A172 (cell line): ENCODE measurements around the gene MAPK10. TPM values are rescaled to one million over a fixed set of nuclear protein-coding genes. Genes with fewer than 3 reads are reported as not detected.
A peak's percentile ranks its signal among the peaks of the same experiment; 100 is the strongest.
"Not testable (repeated sequence)": the region's sequence is repeated elsewhere in the genome, so short reads cannot be mapped to it uniquely, and the experiment has no call there.

ENCODE experiments used
- DNase-seq: peaks from one replicate; pipeline ENCODE4 v3.0.0-alpha.2; 2015; ENCODE audit warnings: low spot score
- total RNA-seq: library from RNA; depleted of rRNA; stranded (reverse); fragments of >200 nt; shearing (Covaris generic); gene quantifications from 2 replicates; pipeline ENCODE4 v1.2.3, GENCODE V29; 2014

MAPK10 gene
- total RNA-seq, 1 experiment from 2014 or later: not detected

DNA sequence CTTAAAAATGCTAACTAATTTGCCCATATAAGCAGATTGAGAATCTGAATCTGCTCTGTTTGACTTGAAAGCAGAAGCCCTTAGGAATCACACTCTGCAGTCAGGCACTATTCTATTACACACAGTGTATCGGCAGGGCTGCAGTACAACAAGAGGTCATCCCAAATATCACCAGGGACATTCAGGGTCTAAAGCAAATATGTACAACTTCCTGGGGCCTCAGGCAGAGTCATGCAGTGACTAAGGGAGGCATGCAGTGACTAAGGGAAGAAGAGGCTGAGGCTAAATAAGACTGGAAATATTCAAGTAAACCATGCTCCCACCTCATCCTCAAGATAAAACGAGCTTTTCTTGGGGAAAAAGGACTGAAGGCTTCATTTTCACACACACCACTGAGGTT, 20.9 kb downstream of the MAPK10 start:
- peak; percentile 73 for DNase-seq

GRCh38 chr4:86338521-86338920, 21.3 kb downstream of the MAPK10 start:
- no peak for DNase-seq

DNA sequence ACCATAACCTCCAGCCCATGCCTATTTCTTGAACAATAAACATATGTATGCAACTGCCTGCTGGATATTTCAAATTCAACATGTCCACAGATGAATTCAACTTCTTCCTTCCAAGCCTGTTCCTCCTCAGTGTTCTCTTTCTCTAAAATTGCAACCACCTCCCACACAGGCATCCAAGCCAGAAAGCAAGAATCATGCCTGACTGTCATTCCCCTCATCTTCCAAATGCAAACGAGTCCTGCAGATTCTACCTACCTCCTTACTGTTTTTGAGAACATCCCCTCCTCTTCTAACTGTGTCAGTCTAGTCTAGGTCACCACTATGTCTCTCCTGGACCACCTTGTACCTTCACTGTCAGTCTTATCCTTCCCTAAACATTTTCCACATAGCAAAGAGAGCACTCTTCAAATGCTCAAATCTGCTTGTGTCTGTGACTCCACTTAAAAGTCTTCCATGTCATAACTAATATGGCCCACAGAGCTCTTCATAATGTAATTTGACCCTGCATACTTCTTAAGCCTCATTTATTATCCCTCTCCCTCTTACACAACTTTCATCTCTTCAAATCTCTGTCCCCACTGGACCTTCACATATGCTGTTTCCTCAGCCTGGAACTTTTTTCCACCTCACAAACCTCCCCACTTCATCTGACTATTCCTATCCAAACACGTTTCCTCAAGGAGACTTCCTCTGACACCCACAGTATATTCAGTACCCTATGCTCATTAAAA, 25.7 kb downstream of the MAPK10 start:
- no peak for DNase-seq

GRCh38 chr4:86333236-86333635, 26.6 kb downstream of the MAPK10 start:
- no peak for DNase-seq

DNA sequence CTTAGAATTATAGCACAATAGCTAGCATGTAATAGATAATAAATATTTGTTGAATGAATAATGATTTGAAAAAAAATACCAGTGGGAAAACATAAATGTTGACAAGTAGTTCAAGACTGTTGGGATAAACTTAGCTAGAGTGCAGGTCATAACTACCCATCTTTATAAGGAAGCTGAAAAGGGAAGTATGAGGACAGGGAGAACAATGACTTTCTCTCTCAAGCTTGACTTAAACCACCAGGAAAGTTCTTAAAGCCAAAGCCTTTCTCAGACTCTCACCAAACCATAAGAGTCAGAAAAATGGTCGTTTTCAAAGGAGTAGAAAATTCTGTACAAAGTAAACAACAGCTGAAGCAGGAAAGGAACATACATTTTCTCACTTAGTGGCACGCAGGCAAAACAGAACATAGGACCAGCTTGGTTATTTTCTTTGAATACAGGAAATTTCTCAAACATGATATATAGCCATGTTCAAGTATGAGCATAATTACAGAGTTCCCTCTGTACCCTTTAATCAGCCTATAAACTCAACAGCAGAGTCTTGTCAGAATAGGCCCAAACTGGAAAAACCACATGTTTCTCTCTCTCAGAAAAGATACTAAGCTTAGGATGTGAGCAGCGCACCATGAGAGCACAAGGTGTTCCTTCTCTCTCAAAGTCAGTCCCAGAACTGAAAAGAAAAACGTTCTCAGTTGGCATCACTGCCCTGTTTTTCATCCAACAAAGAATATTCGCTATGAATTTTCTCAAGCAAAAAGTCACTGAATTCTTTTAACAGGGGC, 28.7 kb downstream of the MAPK10 start:
- no peak for DNase-seq

- not testable (repeated sequence) for DNase-seq
These were observed 29.4 kb downstream of the MAPK10 start for GRCh38 chr4:86330411-86330810.

GRCh38 chr4:86329431-86329830, 30.4 kb downstream of the MAPK10 start:
- DNase-seq: no peak

DNA sequence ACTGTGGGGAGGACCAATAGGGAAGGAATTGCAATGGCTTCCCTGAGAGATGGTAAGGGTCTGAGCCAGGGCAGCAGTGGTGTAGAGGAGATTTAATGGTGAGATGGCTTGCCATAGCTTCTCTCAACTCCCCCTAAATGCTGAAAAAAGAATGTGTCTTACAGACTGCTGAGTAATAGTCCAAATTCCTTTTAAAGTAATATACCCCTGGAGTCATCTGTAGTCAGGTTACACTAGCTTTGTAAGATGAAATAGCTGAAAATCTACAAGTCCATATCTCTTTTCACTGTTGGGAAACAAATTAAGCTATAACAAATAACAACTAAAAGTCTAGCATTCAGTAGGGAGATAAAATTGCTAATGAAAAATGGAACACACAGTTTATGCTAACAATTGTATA, 33.5 kb downstream of the MAPK10 start:
- DNase-seq: no peak

- peak; percentile 1 for DNase-seq
These were observed 40.5 kb downstream of the MAPK10 start for GRCh38 chr4:86319390-86319789.

DNA sequence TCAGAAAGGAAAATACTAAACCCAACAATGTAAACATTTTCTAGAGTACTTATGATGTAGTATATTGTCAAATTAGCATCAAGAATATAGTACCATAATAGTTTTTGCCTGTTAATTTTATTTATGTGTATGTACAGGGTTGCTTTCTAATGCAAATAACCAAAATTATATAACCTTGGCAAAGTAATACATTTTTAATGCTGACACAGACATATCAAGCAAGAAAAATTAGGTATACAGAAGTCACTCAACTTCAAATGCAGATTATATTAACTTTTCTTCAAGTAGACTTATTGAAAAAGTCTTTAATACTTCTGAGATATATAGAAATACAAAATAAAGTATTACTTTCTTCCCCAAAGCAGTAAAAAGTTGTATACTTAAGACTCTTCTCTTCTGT, 44.3 kb downstream of the MAPK10 start:
- no peak for DNase-seq

DNA sequence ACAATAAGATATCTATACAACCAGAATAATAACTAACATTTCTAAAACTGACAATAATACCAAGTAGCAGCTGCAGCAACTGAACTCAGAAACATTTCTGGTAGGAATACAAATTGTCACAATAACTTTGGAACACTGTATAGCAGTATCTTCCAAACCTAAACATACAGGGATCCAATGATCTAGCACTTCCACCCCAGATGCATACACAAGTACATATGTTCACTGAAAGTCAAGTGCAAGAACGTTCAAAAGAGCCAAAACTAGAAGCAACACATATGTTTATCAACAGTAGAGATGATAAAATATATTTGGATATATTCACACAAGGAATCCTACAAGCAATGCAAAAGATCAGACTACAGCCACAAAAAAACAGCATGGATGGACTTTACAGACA, 46.2 kb downstream of the MAPK10 start:
- DNase-seq: no peak

- DNase-seq: no peak
These were observed 52.4 kb downstream of the MAPK10 start for GRCh38 chr4:86307432-86307831.

DNA sequence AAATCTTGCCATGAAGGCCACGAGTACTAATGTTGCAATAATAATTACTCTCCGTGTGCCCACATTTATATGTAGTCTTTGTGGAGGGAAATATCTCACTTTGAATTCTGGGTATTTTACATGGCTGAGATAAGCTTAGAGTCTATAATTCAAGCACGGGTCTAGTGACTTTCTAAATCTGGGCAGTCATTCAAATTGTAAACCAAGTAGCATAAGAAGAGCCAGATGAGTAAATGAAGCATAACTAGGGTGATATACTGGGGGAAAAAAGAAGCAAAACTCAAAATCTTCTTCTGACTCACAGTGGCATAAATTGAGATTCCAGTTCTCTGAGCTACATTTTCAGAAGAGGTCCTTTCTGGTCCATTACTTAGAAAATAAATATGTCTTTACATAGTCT, 53.0 kb downstream of the MAPK10 start:
- DNase-seq: no peak

GRCh38 chr4:86302830-86303229, 57.0 kb downstream of the MAPK10 start:
- DNase-seq: no peak

DNA sequence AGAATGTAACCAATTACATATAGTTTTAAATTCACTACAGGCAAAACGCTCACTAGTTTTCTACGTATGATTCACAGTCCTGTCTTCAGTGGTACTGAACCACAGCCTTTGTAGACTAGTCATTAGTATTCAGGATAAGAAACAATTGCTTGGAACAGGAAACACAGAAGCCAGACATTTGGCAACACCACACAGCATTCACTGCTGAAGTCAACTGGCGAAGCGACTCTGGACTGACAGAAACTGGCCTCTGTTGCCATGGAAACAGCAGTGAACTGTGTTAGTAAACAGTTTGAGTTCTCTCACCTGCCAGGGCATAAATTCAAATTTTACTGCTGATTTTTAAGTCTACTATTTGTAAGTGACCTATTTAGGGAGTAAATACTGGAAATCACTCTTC, 57.6 kb downstream of the MAPK10 start:
- DNase-seq: no peak

DNA sequence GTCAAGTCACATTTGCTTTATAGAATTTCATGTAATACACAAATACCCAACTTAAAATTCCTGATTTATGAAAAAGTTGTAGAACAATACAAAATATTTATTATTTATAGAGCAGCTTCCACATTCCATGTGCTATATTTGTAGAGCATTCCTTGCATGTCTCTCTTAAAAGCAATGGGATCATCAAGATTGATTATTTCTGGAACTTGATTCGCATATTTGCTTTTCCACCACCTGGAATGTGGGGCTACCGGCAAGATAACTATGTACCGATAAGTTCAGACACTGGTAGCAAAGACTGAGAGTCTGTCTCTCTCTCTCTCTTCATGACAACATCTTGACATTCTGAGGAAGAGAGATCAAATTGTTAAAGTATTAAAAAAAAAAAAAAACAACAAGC, 59.3 kb downstream of the MAPK10 start:
- no peak for DNase-seq

DNA sequence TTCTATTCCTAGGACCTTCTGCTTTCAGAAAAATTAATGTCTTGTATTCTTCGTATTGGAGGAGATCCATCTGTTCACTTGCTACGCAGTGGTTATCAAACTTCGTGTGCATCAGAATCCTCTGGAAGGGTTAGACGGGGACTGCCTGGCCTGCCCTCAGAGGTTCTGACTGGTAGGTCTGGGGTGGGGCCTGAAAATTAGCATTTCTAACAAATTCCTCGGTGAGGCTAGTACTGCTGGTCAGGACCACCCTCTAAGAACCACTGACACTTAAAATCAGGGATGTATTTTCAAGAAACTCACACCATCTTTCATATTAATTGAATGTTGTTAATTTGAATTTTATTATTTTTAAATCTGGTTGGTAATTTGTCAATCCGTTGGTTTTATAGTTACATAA, 63.0 kb downstream of the MAPK10 start:
- no peak for DNase-seq

DNA sequence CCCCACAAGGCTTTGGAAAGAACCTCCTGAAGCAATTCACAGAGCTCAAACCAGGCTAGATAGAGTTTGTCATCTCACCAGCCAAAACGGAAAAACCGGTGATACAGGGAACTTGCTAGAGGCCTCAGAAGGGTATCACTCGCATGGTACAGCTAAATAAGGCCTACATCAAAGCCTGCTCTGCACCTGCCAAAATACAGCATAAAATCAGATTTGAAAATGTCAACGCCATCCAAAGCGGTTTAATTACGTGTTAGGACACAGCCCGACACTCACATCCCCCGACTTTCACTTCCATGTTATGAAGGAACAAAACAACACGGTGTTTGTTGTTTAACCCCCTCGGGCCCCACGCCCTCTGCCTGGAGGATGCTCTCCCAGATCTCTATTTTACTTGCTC, 65.0 kb downstream of the MAPK10 start:
- DNase-seq: no peak

DNA sequence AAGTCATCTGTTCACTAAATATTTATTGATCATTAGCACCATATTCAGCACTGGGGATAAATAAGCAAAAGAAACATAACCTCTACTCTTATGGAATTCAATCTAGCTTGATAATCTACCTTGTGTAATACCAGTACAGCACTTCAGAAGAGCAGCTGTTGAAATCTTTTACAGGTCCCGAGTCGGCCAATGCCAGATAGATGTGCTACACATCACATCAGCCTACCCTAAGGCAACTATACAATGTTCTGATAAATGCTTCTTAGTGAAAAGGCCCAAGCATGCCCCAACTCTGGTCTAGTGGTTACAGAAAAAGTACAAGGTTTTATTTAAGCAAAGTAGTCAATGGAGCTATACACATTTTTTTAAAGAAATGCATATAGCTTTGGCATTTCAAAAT, 68.7 kb downstream of the MAPK10 start:
- DNase-seq: no peak

DNA sequence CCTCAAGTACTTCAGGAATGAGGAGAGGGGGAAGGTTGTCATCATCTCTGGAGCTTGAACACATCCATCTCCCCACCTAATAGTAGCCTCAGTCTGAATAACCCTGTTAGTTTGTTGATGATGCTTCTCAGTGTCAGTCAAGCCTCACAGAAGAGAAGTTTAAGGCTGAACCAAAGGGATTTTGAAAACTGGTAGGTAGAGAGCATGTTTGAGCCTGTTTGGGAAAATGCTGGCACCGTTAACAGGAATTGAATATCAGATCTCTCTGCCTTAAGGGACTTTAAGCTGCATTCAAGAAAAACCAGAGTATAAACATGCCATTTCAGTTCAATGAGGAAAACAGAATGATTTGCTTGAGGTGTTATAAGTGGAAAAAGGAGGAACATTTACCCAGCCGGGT, 73.1 kb downstream of the MAPK10 start:
- DNase-seq: no peak

DNA sequence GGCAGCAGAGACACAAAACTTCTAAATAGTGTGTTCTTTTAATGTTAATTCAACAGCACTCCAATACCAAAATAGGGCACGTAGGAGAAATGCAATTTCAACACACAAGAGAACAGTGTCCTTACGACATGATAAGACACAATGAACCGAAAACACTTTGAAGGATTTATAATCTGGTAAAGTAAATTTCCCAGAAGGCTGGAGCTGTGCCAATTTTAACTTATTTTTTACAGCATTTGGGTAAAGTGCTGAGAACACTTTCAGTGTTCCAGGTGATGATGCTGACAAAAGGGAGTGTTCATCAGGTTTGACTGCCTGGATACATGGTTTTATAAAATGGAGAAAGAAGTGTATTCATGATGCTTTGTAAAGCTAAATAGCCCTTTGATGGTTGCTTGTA, 76.5 kb downstream of the MAPK10 start:
- DNase-seq: no peak

GRCh38 chr4:86280246-86280645, 79.6 kb downstream of the MAPK10 start:
- DNase-seq: no peak

DNA sequence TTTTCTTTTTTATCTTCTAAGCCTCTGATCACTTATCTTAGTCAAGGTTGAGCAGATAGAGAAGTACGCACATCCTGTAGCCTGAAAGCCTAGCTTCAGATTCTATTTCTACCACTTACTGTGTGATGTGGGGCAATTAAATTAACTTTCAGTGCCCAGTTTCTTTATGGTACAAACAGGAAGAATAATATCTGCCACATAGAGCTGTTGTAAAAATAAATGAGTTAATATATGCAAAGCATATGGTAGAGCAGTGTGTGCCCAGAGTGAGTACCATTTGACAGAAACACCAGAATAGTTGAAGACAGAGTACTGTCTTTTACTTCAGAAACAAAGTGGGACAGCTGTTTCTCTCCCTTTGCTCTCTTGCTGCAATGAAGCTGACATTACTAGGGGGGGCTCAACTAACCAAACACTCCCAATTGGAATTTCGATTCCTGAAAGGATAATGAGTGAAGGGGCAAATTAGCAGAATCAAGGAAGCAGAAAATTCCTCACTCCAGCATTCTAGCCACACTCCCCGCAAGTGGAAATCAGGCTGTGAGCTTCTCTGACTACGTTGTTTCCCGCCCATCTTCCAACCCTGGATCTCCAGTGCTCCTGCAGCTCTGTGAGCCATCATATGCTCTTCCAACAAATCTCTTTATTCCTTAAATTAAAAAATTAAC, 80.4 kb downstream of the MAPK10 start:
- DNase-seq: no peak
